HL-60 (cell line): Measurements from ENCODE around the gene PRODH2.

Experiments
- CTCF ChIP-seq: IDR thresholded peaks from one replicate; pipeline ENCODE4 v1.5.1; 2011; ENCODE audit warnings: low read length, control low read depth, inconsistent platforms; ENCODE audit not compliant: insufficient read depth
- POLR2AphosphoS5 ChIP-seq: IDR thresholded peaks from 2 replicates; pipeline ENCODE4 v1.6.1; 2012; ENCODE audit warnings: low read depth
- REST ChIP-seq: IDR thresholded peaks from 2 replicates; pipeline ENCODE4 v1.6.1; 2012; ENCODE audit warnings: low read depth; ENCODE audit not compliant: insufficient replicate concordance
- SPI1 ChIP-seq: IDR thresholded peaks from 2 replicates; pipeline ENCODE4 v1.6.1; 2012; ENCODE audit warnings: low read depth, mild to moderate bottlenecking, borderline replicate concordance

DNA sequence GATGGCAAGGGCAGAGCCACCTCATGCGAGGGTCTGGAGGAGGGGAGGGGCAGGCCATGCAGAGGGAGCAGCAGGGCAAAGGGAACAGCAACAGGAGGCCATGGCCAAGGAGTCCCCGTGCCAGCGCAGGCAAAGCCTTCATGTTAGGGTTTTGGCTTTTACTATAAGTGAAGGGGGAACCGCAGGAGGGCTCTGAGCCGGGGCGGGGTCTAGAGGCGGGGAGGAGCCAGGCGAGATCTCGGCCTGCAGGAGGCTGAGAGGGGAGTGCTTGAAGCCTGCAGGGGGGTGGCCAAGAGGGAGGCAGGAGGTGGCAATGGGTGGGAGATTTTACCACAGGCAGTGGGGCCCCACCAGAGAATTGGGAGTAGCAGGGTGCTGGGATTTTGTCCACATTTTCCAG is 31.0 kb downstream of the PRODH2 start:
- TF ChIP-seq CTCF (no peak), SPI1 (no peak), POLR2AphosphoS5 (no peak), REST (no peak)
